ENCODE results near the gene RASGRF2.

The RASGRF2 gene

DNA sequence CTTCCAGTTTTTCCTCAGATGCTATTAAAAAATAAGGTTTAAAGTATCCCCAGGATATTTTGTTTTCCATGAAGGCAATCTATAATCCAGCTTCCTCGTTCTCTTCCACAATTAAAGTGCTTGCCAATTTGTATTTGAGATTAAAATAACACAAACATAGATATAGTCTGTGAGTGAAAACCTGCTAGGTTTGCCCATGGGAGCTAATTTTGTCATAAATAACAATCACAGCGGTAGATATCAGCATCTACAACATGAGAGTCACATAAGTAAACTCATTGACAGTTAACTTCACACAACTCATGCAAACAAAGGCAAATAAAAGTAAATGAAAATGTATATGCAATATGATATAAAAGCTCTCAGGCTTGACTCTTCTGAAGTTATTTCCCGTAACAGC is 29.2 kb upstream of the RASGRF2 start:
- no peak overlapping the region for H3K4me3 ChIP-seq (ENCODE audit: control insufficient read depth, low read depth, low read length)

DNA sequence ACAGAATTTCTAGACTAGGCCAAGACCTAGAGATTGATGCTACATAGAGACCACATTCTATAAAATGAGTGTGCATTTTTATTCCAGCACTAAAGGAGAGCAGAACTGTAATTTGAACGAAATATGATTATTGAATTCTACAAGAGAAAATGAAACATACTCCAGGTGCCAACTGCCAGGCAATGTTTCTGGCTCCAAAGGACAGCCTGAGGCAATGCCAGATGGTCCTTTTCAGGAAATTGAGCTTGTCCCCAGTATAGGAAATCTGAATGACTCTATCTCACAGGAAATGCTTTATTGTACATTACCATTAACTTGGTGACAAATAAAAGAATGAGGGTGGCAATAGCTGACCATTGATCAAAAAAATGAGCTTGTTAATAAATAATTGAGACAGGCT is 28.8 kb upstream of the RASGRF2 start:
- TF ChIP-seq, protein P1, sequence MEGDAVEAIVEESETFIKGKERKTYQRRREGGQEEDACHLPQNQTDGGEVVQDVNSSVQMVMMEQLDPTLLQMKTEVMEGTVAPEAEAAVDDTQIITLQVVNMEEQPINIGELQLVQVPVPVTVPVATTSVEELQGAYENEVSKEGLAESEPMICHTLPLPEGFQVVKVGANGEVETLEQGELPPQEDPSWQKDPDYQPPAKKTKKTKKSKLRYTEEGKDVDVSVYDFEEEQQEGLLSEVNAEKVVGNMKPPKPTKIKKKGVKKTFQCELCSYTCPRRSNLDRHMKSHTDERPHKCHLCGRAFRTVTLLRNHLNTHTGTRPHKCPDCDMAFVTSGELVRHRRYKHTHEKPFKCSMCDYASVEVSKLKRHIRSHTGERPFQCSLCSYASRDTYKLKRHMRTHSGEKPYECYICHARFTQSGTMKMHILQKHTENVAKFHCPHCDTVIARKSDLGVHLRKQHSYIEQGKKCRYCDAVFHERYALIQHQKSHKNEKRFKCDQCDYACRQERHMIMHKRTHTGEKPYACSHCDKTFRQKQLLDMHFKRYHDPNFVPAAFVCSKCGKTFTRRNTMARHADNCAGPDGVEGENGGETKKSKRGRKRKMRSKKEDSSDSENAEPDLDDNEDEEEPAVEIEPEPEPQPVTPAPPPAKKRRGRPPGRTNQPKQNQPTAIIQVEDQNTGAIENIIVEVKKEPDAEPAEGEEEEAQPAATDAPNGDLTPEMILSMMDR (IDR thresholded peaks at IDR 0.05; ENCODE audit: control insufficient read depth, insufficient read depth, low read depth, low read length, missing control alignments): no peak
- H3K4me3 ChIP-seq (ENCODE audit: control insufficient read depth, low read depth, low read length): no peak overlapping the region
- DNase-seq (ENCODE audit: low read depth): no peak

More for the DNA sequence above, 29.2 kb upstream of the RASGRF2 start:
- TF ChIP-seq, protein P1 (IDR thresholded peaks at IDR 0.05; ENCODE audit: control insufficient read depth, insufficient read depth, low read depth, low read length, missing control alignments): no peak
- DNase-seq (ENCODE audit: low read depth): no peak

DNA sequence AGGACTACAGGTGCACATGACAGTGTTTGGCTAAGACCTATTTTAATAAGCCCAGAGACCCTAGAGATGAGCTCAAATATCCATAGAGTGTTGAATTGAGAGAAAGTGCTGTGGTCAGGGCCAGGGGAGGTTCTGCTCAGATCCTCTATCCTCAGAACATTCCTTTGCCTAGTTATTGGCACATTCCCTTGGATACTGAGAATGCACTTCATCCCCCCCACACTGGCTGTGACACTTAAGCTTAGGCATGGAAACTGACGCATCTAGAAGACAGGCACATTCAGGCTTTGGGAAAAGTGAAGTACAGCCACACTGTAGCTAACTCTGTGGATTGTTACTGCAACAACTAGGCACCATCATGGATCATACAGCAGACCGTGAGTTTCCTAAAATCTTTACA is 27.1 kb upstream of the RASGRF2 start:
- H3K4me3 ChIP-seq (ENCODE audit: control insufficient read depth, low read depth, low read length): no peak overlapping the region
- DNase-seq (ENCODE audit: low read depth): no peak
- TF ChIP-seq, protein P1 (IDR thresholded peaks at IDR 0.05; ENCODE audit: control insufficient read depth, insufficient read depth, low read depth, low read length, missing control alignments): no peak

DNA sequence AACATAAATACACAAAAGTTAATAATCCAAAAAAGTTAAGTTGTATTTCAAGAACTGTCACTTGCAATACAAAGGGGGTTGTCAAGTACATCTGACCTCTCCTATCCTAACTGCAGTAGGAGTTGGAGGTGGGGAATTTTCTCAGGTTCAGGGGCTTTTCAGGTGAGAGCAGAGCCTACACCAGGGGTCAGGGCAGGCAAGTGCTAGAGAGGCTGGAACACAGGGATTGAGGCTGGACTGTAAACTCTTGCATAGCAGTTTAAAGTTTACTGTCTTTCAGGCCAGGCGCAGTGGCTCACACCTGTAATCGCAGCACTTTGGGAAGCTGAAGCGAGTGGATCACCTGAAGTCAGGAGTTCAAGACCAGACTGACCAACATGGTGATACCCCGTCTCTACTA is 25.4 kb upstream of the RASGRF2 start:
- DNase-seq (ENCODE audit: low read depth): no peak
- TF ChIP-seq, protein P1 (IDR thresholded peaks at IDR 0.05; ENCODE audit: control insufficient read depth, insufficient read depth, low read depth, low read length, missing control alignments): no peak
- no peak overlapping the region for H3K4me3 ChIP-seq (ENCODE audit: control insufficient read depth, low read depth, low read length)

DNA sequence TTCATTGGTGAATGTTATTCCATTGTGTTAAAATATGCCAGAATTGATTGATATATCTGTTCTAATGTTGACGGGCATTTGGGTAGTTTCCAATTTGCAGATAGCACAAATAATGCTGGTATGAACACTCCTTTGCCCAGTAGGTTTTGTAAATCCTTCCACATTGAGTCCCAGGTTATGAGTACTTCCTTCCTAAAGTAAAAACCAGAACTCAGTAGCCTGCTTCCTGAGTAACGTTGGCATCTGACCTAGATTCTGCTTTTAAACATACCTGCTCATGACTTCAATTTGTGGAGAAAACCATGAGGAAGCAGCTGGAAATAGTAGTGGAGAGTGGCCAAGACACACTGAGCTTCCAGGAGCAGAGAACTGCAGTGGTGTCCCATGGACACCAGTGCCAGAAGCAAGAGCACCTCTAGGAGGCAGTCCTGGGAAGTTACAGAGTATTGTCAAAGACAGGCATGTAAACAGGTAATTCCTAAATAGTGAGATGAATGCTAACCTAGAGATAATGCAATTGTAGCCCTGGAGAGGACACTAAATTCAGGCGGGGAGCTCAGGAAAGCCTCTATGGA is 24.3 kb upstream of the RASGRF2 start:
- no peak overlapping the region for H3K4me3 ChIP-seq (ENCODE audit: control insufficient read depth, low read depth, low read length)
- TF ChIP-seq, protein P1 (IDR thresholded peaks at IDR 0.05; ENCODE audit: control insufficient read depth, insufficient read depth, low read depth, low read length, missing control alignments): peak; percentile 10
- DNase-seq (ENCODE audit: low read depth): no peak

DNA sequence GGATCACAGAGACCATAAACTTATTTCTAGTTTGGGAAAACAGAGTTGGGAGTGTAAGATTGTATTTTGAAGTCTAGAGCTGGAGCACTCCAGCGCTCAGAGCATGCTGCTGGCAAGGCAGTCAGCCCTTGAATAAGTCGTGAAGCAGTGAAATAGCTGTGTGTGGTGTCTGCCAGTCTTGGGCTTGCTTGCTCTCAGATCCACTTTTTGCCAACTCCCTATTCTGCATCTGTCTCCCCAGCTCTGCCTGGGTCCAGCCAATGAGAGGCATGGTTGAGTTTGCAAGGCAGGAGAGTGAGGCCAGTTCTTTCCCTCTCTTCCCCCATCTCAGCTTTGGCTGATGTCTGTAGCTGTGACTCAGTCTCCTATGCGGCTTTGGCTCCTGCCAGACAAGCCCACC is 23.3 kb upstream of the RASGRF2 start:
- TF ChIP-seq, protein P1 (IDR thresholded peaks at IDR 0.05; ENCODE audit: control insufficient read depth, insufficient read depth, low read depth, low read length, missing control alignments): no peak
- no peak overlapping the region for H3K4me3 ChIP-seq (ENCODE audit: control insufficient read depth, low read depth, low read length)
- no peak for DNase-seq (ENCODE audit: low read depth)
